Measurements from ENCODE around the gene CTNNBIP1.

DNA sequence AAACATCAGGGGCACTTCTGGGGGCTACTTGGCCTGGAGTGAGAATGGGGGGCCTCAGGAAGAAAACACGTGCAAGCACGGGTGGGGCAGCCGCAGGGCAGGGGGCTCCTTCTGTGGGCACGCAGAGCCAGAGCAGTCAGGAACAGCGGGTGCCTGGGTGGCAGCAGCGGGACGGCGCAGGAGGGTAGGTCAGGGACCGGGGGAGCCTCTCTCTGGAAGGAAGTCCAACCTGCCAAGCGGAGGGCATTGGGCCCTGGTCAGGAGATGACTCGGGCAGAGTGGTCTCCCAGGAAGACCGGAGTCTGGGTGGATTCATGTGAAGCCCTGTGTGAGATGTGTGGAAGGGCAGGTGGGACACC lies 27.1 kb downstream of the CTNNBIP1 start:
- TF ChIP-seq, protein P1, sequence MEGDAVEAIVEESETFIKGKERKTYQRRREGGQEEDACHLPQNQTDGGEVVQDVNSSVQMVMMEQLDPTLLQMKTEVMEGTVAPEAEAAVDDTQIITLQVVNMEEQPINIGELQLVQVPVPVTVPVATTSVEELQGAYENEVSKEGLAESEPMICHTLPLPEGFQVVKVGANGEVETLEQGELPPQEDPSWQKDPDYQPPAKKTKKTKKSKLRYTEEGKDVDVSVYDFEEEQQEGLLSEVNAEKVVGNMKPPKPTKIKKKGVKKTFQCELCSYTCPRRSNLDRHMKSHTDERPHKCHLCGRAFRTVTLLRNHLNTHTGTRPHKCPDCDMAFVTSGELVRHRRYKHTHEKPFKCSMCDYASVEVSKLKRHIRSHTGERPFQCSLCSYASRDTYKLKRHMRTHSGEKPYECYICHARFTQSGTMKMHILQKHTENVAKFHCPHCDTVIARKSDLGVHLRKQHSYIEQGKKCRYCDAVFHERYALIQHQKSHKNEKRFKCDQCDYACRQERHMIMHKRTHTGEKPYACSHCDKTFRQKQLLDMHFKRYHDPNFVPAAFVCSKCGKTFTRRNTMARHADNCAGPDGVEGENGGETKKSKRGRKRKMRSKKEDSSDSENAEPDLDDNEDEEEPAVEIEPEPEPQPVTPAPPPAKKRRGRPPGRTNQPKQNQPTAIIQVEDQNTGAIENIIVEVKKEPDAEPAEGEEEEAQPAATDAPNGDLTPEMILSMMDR (conservative IDR thresholded peaks at IDR 0.05) = no peak
- no peak for TF ChIP-seq EZH2 (IDR thresholded peaks at IDR 0.05; ENCODE audit: low read depth)

Measured in PC-9 (cell line).